ENCODE data around the gene DCDC2B. TPM values are rescaled to one million over a fixed set of nuclear protein-coding genes. Genes with fewer than 3 reads are reported as not detected.

The DCDC2B gene
- total RNA-seq, 1 experiment from 2014 or later = not detected

GRCh38 chr1:32181065-32181464 lies 27.8 kb upstream of the DCDC2B start:
- H3K9me3 ChIP-seq (ENCODE audit: low read depth, low read length, poor library complexity, severe bottlenecking) = no peaks in the 10 kb centered on the region
- intact Hi-C loops (cut with micrococcal nuclease; ENCODE audit: unreplicated experiment) = no loop called here
- no peaks in the 10 kb centered on the region for H3K27me3 ChIP-seq (replicated peaks; ENCODE audit: insufficient read depth, low read depth, low read length, poor library complexity)
- DNase-seq (ENCODE audit: low spot score) = no peak
- peaks cover 39% of the 10 kb centered on the region for H3K36me3 ChIP-seq (ENCODE audit: insufficient read depth, low read length, poor library complexity, severe bottlenecking)
- POLR2A ChIA-PET (ENCODE audit: low non-redundant PET) = no interaction called here
- peak overlapping the region; percentile 94 for H3K27ac ChIP-seq (ENCODE audit: low read depth, low read length, poor library complexity, severe bottlenecking)
- peaks cover 16% of the 10 kb centered on the region for H3K4me1 ChIP-seq (ENCODE audit: insufficient read depth, low read length, poor library complexity, severe bottlenecking)
- TF ChIP-seq EZH2 (IDR thresholded peaks at IDR 0.05; ENCODE audit: borderline replicate concordance, low read depth, low read length, poor library complexity, severe bottlenecking) (no peak), CTCF (conservative IDR thresholded peaks at IDR 0.05; ENCODE audit: low read depth, low read length) (no peak)
- CTCF ChIA-PET = no interaction called here
- BruUV-seq (replicated peaks) = TSS peak; percentile 43
- peak overlapping the region; percentile 52 for H3K4me3 ChIP-seq (ENCODE audit: low read depth, low read length, poor library complexity, severe bottlenecking)

GRCh38 chr1:32181563-32181962 lies 27.3 kb upstream of the DCDC2B start:
- BruUV-seq (replicated peaks) = no TSS peak
- ChIA-PET POLR2A (ENCODE audit: low non-redundant PET) (no interaction called here), CTCF (no interaction called here)
- Histone ChIP-seq H3K9me3 (ENCODE audit: low read depth, low read length, poor library complexity, severe bottlenecking) (no peaks in the 10 kb centered on the region), H3K36me3 (ENCODE audit: insufficient read depth, low read length, poor library complexity, severe bottlenecking) (peaks cover 43% of the 10 kb centered on the region), H3K27me3 (replicated peaks; ENCODE audit: insufficient read depth, low read depth, low read length, poor library complexity) (no peaks in the 10 kb centered on the region), H3K4me3 (ENCODE audit: low read depth, low read length, poor library complexity, severe bottlenecking) (peak overlapping the region; percentile 52), H3K27ac (ENCODE audit: low read depth, low read length, poor library complexity, severe bottlenecking) (peak overlapping the region; percentile 94), H3K4me1 (ENCODE audit: insufficient read depth, low read length, poor library complexity, severe bottlenecking) (peaks cover 19% of the 10 kb centered on the region)
- DNase-seq (ENCODE audit: low spot score) = no peak
- TF ChIP-seq CTCF (conservative IDR thresholded peaks at IDR 0.05; ENCODE audit: low read depth, low read length) (no peak), EZH2 (IDR thresholded peaks at IDR 0.05; ENCODE audit: borderline replicate concordance, low read depth, low read length, poor library complexity, severe bottlenecking) (no peak)
- intact Hi-C loops (cut with micrococcal nuclease; ENCODE audit: unreplicated experiment) = no loop called here

GRCh38 chr1:32182060-32182459 lies 26.8 kb upstream of the DCDC2B start:
- Histone ChIP-seq H3K36me3 (ENCODE audit: insufficient read depth, low read length, poor library complexity, severe bottlenecking) (peaks cover 48% of the 10 kb centered on the region), H3K4me3 (ENCODE audit: low read depth, low read length, poor library complexity, severe bottlenecking) (peak overlapping the region; percentile 52), H3K27ac (ENCODE audit: low read depth, low read length, poor library complexity, severe bottlenecking) (no peak overlapping the region), H3K27me3 (replicated peaks; ENCODE audit: insufficient read depth, low read depth, low read length, poor library complexity) (no peaks in the 10 kb centered on the region), H3K9me3 (ENCODE audit: low read depth, low read length, poor library complexity, severe bottlenecking) (no peaks in the 10 kb centered on the region), H3K4me1 (ENCODE audit: insufficient read depth, low read length, poor library complexity, severe bottlenecking) (peaks cover 19% of the 10 kb centered on the region)
- DNase-seq (ENCODE audit: low spot score) = no peak
- intact Hi-C loops (cut with micrococcal nuclease; ENCODE audit: unreplicated experiment) = no loop called here
- CTCF ChIA-PET = no interaction called here
- POLR2A ChIA-PET (ENCODE audit: low non-redundant PET) = no interaction called here
- TF ChIP-seq EZH2 (IDR thresholded peaks at IDR 0.05; ENCODE audit: borderline replicate concordance, low read depth, low read length, poor library complexity, severe bottlenecking) (no peak), CTCF (conservative IDR thresholded peaks at IDR 0.05; ENCODE audit: low read depth, low read length) (no peak)
- BruUV-seq (replicated peaks) = no TSS peak

Measured in A673 (cell line).